ENCODE results near the gene RAP2B.

DNA sequence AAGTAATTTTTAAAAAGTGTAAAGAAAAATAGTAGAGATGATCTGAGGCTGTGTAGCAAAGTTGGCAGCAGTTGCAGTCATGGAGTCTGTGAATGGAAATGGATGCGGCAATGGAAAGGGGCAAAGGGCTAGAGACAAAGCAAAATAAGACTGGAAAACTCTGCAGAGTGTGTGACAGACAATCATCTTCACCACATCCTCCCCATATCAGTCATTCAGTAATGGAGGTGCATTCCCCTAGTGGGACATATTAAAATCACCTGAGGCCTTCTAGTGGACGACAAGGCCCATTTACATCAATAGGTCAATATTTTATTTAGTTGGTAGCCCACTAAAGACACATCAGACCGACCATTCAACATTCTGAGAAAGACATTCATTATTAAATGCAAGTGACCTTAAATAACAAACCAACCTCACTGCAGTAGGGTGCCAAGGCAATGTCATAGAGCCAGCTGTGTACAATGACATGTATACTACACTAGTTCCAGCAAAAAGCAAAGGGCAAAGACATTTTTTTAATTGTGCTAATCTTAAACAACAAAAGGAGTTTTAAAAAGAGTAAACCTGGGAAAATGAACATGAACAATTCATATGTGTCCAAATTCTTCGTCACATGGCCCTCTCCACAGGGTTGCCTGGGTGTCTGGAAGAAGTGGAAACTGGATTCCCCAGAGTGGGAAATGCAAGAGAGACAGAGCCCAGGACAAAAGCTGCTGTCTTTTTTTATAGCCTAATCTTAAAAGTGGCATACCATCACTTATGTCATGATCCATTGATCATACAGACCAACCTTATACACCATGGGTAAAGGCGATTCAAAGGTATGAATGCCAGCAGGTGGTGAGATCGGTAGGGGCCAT lies 15.6 kb upstream of the RAP2B start:
- TF ChIP-seq, protein P1, sequence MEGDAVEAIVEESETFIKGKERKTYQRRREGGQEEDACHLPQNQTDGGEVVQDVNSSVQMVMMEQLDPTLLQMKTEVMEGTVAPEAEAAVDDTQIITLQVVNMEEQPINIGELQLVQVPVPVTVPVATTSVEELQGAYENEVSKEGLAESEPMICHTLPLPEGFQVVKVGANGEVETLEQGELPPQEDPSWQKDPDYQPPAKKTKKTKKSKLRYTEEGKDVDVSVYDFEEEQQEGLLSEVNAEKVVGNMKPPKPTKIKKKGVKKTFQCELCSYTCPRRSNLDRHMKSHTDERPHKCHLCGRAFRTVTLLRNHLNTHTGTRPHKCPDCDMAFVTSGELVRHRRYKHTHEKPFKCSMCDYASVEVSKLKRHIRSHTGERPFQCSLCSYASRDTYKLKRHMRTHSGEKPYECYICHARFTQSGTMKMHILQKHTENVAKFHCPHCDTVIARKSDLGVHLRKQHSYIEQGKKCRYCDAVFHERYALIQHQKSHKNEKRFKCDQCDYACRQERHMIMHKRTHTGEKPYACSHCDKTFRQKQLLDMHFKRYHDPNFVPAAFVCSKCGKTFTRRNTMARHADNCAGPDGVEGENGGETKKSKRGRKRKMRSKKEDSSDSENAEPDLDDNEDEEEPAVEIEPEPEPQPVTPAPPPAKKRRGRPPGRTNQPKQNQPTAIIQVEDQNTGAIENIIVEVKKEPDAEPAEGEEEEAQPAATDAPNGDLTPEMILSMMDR (IDR thresholded peaks at IDR 0.05; ENCODE audit: poor library complexity, severe bottlenecking), result no peak
- TF ChIP-seq EP300 (conservative IDR thresholded peaks at IDR 0.05; ENCODE audit: poor library complexity, severe bottlenecking) (no peak), SMC3 (conservative IDR thresholded peaks at IDR 0.05; ENCODE audit: poor library complexity) (no peak), RAD21 (conservative IDR thresholded peaks at IDR 0.05) (no peak), POLR2AphosphoS5 (IDR thresholded peaks at IDR 0.05) (no peak), EZH2 (IDR thresholded peaks at IDR 0.05; ENCODE audit: borderline replicate concordance, insufficient read depth, low read length, poor library complexity, severe bottlenecking) (no peak)
- TF ChIP-seq, protein P2, sequence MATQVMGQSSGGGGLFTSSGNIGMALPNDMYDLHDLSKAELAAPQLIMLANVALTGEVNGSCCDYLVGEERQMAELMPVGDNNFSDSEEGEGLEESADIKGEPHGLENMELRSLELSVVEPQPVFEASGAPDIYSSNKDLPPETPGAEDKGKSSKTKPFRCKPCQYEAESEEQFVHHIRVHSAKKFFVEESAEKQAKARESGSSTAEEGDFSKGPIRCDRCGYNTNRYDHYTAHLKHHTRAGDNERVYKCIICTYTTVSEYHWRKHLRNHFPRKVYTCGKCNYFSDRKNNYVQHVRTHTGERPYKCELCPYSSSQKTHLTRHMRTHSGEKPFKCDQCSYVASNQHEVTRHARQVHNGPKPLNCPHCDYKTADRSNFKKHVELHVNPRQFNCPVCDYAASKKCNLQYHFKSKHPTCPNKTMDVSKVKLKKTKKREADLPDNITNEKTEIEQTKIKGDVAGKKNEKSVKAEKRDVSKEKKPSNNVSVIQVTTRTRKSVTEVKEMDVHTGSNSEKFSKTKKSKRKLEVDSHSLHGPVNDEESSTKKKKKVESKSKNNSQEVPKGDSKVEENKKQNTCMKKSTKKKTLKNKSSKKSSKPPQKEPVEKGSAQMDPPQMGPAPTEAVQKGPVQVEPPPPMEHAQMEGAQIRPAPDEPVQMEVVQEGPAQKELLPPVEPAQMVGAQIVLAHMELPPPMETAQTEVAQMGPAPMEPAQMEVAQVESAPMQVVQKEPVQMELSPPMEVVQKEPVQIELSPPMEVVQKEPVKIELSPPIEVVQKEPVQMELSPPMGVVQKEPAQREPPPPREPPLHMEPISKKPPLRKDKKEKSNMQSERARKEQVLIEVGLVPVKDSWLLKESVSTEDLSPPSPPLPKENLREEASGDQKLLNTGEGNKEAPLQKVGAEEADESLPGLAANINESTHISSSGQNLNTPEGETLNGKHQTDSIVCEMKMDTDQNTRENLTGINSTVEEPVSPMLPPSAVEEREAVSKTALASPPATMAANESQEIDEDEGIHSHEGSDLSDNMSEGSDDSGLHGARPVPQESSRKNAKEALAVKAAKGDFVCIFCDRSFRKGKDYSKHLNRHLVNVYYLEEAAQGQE (IDR thresholded peaks at IDR 0.05; ENCODE audit: borderline replicate concordance), result no peak

Measured in neural cell (in vitro differentiated cells).